Measurements from ENCODE around the gene KRTAP10-7.
"Not testable (repeated sequence)": the region's sequence is repeated elsewhere in the genome, so short reads cannot be mapped to it uniquely, and the experiment has no call there.

Gene KRTAP10-7

DNA sequence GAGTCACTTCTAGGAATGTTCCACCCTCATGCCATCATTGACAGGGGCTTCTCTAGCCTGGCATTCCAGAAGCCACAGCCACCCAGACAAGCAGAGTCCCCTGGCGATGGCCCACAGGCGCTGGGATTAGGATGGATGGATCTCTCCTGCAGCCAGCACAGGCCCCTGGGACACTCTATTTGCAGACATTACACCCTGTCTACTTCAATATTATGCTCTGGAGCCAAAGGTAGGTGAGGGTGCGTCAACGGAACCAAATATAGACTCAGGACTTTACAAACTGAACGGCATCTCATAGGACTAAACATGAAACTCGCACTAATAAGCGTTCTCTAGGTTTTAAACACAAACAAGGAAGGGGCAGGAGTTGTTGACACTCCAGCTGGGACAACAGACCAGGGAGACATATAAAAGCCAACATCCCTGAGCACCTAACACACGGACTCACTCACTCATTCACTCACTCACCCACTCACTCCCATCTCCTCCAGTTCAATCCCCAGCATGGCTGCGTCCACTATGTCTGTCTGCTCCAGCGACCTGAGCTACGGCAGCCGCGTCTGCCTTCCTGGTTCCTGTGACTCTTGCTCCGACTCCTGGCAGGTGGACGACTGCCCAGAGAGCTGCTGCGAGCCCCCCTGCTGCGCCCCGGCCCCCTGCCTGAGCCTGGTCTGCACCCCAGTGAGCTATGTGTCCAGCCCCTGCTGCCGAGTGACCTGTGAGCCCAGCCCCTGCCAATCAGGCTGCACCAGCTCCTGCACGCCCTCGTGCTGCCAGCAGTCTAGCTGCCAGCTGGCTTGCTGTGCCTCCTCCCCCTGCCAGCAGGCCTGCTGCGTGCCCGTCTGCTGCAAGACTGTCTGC, at the start of gene KRTAP10-7:
Gene KRTAP10-7, plus strand, starts transcription at position 480 of the 861 bp plus-strand sequence. Its CDS starts 25 bp downstream, at position 505.
- not testable (repeated sequence) for DNase-seq

- DNase-seq = no peak
Measured at GRCh38 chr21:44550807-44551206, 49.6 kb upstream of the KRTAP10-7 start.

DNA sequence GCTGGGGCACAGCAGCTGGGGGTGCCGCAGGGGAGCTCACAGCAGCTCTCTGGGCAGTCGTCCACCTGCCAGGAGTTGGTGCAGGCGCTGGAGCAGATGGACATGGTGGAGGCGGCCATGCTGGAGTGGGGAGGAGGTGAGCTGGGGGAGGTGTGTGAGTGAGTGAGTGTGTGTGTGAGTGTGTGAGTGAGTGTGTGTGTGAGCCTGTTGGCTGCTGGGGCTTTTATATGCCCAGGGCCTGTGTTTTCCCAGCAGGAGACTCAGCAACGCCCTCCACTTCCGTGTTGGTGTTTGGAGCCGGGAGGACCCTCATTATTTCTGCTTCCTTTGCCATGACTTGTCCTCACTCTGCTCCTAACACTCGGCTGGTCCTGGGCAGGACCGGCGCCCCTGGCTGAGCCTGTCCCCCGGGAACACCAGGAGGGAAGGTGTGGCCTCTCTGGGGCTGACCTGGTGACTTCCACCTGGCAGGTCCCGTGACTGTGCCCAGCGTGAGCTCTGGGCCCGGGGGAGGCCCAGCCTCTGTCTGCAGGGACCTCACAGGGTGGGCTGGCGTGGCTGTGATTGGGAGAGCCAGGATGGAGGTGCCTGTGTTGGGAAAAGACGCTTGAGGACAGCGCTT, 48.9 kb upstream of the KRTAP10-7 start, which contains the start of gene KRTAP10-2:
Gene KRTAP10-2, minus strand, starts transcription at position 166 of the 622 bp plus-strand sequence. Its CDS starts 47 bp downstream, at position 119.
- DNase-seq = no peak

- no peak for DNase-seq
Measured at GRCh38 chr21:44552136-44552535, 48.3 kb upstream of the KRTAP10-7 start.

DNA sequence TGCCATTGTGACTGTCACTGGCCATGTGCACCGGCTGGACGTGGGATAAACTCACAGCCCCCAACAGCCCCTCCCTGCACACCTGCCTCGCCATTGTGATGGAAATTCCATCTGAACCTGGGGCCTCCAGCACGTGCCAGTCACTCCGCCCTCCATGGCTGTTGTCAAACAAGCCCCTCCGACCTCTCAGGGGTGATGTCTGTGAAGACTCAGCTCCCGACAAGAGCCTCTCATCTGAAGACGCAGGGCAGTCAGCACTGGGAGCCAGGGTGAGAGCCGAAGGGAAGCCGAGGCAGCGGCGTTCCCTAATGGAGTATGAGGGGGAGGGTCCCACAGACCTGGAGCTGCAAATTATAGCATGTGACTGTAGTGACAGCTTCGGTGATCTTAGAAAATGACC, 47.7 kb upstream of the KRTAP10-7 start:
- DNase-seq = no peak

DNA sequence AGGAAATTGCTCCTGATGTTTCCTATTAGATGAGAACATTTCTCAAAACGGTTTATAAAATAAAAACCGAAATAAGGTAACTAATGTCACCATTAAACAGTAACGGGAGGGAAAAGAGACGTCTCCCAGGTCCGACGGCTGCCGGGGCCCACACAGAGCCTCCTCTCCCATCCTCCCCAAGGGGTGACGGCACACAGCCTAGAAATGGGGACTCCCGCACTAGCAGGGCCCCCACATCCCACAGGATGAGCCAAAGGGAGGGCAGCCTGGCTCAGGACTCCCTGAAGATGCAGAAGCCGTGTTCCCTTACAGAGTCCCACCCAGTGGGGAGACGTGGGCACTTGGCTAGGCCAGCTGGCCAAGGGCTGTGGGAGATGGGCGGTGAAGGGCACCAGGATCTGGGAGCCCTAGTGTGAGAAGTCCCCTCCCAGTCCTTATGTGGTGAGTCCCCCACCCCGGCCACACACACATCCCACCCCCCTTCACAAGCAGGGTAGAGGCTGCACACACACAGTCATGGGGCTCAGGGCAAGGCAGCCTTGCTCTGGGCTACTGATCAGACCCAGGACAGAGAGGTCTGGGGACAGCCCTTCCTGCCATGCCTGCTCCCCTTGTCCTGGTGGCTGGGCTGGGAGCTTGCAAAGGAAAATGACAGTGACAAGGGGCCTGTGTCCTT, 45.1 kb upstream of the KRTAP10-7 start:
- DNase-seq = no peak

DNA sequence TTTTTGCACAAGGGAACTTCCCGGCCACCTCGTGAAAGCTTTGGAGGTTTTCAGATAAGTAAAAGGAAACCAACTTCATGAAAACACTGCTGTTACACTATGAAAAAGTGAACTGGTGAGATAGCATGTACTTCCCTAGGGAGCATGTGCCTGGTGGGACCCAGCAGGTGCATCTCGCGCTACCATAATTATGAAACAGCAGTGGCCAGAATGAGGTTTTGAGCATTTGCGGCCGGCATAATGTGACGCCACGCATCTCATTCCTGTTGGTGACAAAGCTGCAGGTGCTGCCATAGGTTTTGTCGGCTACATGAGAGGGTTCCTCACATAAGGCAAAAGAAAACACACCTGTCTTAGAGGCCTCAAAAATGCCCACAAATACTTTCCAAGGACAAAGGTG, 43.5 kb upstream of the KRTAP10-7 start:
- no peak for DNase-seq

GRCh38 chr21:44557491-44558328, 42.7 kb upstream of the KRTAP10-7 start:
- DNase-seq = no peak

GRCh38 chr21:44558329-44558675, 42.1 kb upstream of the KRTAP10-7 start:
- DNase-seq = not testable (repeated sequence)

DNA sequence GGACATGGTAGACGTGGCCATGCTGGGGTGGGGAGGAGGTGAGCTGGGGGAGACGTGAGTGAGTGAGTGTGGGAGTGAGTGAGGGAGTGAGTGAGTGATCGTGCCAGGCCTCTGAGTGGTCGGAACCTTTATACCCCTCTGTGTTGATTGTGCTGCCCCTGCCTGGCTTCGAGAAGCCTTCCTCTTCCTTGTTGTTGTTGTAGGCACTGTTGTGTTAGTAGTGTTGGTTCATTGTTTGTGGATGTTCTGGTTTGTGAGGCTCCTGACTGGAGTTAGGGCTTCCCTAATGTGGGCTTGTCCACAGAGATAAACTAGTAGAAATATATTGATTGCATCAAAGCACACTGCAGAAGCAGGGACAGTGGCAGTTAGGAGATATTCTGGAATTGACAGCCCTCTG, 41.7 kb upstream of the KRTAP10-7 start, which contains the start of gene KRTAP10-3:
Gene KRTAP10-3, minus strand, starts transcription at position 101 of the 400 bp plus-strand sequence. Its CDS starts 80 bp downstream, at position 21.
- no peak for DNase-seq

DNA sequence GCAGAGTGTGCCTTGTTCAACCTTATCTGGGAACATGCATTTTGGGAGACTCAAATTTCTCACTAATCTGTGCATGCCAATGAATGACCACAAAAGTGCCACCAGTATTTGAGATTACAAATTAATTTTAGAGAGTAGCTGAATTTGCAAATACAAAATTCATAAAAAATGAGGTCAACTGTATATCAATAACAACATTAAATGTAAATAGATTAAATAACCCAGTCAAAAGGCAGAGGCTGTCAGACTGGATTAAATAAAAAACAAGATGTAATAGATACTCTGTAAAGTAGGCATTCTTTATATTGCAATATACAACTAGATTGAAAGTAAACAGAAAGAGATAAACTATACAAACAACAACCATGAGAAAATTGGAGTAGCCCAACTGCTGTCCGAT, 36.3 kb upstream of the KRTAP10-7 start:
- DNase-seq = no peak

GRCh38 chr21:44564886-44565598, 35.4 kb upstream of the KRTAP10-7 start:
- DNase-seq = no peak

DNA sequence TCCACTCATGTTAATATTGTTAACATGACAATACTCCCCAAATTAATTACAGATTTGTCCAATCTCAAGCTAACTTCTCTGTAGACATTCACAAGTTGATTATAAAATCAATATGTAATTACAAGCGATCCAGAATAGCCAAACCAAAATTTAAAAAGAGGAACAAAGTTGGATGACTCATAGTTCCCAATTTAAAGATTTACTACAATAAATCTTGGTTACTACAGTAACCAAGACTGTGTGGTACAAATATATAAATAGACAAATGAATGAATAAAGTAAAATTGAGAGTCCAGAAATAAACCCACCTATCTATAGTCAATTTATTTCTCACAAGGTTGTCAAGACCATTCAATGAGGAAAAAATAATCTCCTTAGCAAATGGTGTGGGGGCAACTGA, 34.0 kb upstream of the KRTAP10-7 start:
- DNase-seq = no peak

- DNase-seq = no peak
Measured at GRCh38 chr21:44567481-44568171, 32.8 kb upstream of the KRTAP10-7 start.

DNA sequence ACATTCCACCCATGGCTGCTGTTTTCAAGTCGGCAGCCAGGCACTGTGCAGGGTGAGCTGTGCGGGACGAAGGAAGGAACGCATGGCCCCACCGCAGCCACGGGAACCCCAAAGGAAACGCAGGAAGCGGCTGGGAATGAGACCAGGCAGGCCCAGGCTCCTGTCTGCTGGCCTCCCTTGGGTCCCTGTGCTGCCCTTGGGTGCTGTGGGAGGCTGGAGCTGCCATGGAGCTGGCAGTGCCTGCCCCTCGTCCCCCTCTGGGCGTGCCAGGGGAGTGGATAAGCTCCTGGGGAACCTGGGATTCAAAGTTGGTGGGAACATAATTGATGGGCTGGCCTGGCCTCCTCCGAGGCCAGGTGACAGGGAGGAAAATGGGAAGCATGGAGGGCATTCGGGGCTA, 32.1 kb upstream of the KRTAP10-7 start:
- no peak for DNase-seq

DNA sequence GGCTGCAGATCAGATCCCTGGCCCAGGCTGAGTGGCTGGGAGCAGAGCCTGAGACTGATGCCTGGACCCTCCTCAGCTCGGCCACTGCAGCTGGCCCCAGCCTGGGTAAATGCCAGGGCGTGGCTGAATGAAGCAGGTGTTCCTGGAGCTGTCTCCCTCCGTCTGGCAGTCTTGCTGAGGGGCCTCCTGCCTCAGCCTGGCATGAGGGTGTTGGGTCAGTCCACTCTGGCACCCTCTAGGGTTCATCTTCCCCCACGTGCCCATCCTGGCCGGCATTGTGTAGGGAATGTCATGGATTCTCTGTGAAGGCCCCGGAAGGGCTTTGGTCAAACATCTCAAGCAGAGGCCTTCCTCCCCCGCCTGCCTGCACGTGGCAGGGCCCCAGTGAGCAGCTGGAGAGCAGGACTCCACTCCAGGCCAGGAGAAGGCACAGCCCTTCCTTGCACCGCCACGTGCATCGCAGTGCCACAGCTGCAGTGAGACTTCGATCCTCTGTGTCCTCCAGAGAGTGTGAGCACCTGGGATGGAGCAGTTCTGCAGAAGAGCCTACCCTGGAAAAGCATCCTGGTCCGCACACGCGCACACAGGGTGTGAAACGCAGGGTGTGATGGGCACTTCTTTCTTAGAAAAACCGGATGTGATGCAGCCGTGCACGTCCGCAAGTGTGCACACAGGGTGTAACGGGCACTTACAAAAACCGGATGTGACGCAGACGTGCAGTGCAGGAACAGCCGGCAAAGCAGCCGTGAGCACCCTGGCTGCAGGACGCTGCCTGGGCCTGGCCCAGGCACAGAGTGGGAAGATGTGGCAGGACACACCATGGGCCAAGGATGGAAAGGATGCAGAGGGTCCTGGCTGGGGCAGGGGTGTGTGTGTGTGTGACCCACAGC, 31.5 kb upstream of the KRTAP10-7 start:
- DNase-seq = no peak

GRCh38 chr21:44569861-44570517, 30.4 kb upstream of the KRTAP10-7 start:
- no peak for DNase-seq

DNA sequence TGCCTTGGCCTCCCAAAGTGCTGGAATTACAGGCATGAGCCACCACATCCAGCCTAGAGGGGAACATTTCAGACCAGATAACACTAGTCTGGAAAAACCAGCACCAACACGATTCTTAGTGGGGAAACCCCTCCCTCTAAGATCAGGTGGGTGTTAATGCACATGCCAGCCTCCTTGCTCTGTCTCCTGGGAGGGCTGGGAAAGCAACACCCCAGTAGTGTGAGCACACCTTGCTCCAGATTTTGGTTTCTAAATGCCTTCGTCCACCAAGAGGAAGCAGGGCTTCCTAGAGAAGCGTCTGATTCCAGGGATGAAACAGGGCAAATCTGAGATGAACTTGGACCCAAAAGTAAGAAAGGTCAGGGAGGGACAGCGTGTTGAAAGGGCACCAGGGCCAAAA, 29.1 kb upstream of the KRTAP10-7 start:
- no peak for DNase-seq

Data from NCI-H2029 treated with DMSO at 0.1 percent for 48 hours (cell line).